A673 (cell line): Measurements from ENCODE around the gene UBE2J2. TPM values are rescaled to one million over a fixed set of nuclear protein-coding genes. Genes with fewer than 3 reads are reported as not detected.

Source experiments
- BruUV-seq: library from RNA; stranded (reverse); fragments of 400-500 nt; replicated peaks from 2 replicates; lab custom pipeline; 2021; lab: Mats Ljungman, UMichigan
- CTCF ChIA-PET: fragments of 300-600 bp; sonication (Branson Sonifier 250); formaldehyde crosslinking; loops from one replicate; lab custom pipeline; 2022; ENCODE audit warnings: antibody characterized with exemption; lab: Charles Lee
- POLR2A ChIA-PET: fragments of 300-600 bp; sonication (Branson Sonifier 250); formaldehyde crosslinking; loops from one replicate; lab custom pipeline; 2022; ENCODE audit warnings: antibody characterized with exemption; ENCODE audit not compliant: low non-redundant PET; lab: Charles Lee
- DNase-seq: peaks from one replicate; pipeline ENCODE4 v3.0.0-alpha.2; 2015; ENCODE audit warnings: low spot score
- H3K27ac ChIP-seq: fragments of 200-600 bp; sonication (generic); 2 replicates; pipeline ENCODE4 v1.5.1; 2016; ENCODE audit warnings: mixed run types, low read depth, mild to moderate bottlenecking, mixed read lengths, antibody characterized with exemption, low read length; ENCODE audit not compliant: poor library complexity, severe bottlenecking
- H3K27me3 ChIP-seq: fragments of 200-600 bp; sonication (generic); replicated peaks from 2 replicates; pipeline ENCODE4 v1.6.1; 2017; ENCODE audit warnings: mixed run types, low read depth, mild to moderate bottlenecking, mixed read lengths, antibody characterized with exemption, low read length; ENCODE audit not compliant: insufficient read depth, poor library complexity
- H3K36me3 ChIP-seq: fragments of 200-600 bp; sonication (generic); 2 replicates; pipeline ENCODE4 v1.6.1; 2016; ENCODE audit warnings: mixed run types, mild to moderate bottlenecking, mixed read lengths, antibody characterized with exemption, low read length; ENCODE audit not compliant: insufficient read depth, poor library complexity, severe bottlenecking
- H3K4me1 ChIP-seq: fragments of 200-600 bp; sonication (generic); 2 replicates; pipeline ENCODE4 v1.6.1; 2017; ENCODE audit warnings: mixed run types, mild to moderate bottlenecking, mixed read lengths, antibody characterized with exemption, low read length; ENCODE audit not compliant: insufficient read depth, poor library complexity, severe bottlenecking
- H3K4me3 ChIP-seq: fragments of 200-600 bp; sonication (generic); 2 replicates; pipeline ENCODE4 v1.5.1; 2016; ENCODE audit warnings: low read depth, mixed run types, mild to moderate bottlenecking, mixed read lengths, low read length; ENCODE audit not compliant: poor library complexity, severe bottlenecking
- H3K9me3 ChIP-seq: fragments of 200-600 bp; sonication (generic); 2 replicates; pipeline ENCODE4 v1.6.1; 2016; ENCODE audit warnings: mixed run types, low read depth, mild to moderate bottlenecking, mixed read lengths, antibody characterized with exemption, low read length; ENCODE audit not compliant: poor library complexity, severe bottlenecking
- CTCF ChIP-seq: fragments of 300-800, 200-600 bp; sonication (generic); conservative IDR thresholded peaks from 2 replicates; pipeline ENCODE4 v1.5.1; 2017; ENCODE audit warnings: low read depth, mild to moderate bottlenecking, antibody characterized with exemption, low read length, moderate library complexity, mixed read lengths
- EZH2 ChIP-seq: fragments of 200-600 bp; sonication (generic); IDR thresholded peaks from 2 replicates; pipeline ENCODE4 v1.6.1; 2017; ENCODE audit warnings: borderline replicate concordance, low read depth, mild to moderate bottlenecking, mixed read lengths, antibody characterized with exemption, low read length; ENCODE audit not compliant: poor library complexity, severe bottlenecking
- intact Hi-C: fragments of 100-400 bp; cut with micrococcal nuclease; formaldehyde crosslinking; loops from one replicate; pipeline ENCODE4 v1.10.0; 2022; ENCODE audit not compliant: unreplicated experiment
- total RNA-seq: library from RNA; stranded (reverse); gene quantifications from 2 replicates; pipeline ENCODE4 v1.2.3, GENCODE V29; 2021

UBE2J2 gene
- total RNA-seq, 1 experiment from 2014 or later = 92.8 TPM

GRCh38 chr1:1292851-1293250 is 19.2 kb upstream of the UBE2J2 start:
- Histone ChIP-seq H3K9me3 (no peaks in the 10 kb centered on the region), H3K27ac (no peak overlapping the region), H3K27me3 (no peaks in the 10 kb centered on the region), H3K4me3 (no peak overlapping the region), H3K4me1 (no peaks in the 10 kb centered on the region), H3K36me3 (peaks cover 3% of the 10 kb centered on the region)
- CTCF ChIA-PET = no interaction called here
- TF ChIP-seq CTCF = no peak
- no peak for TF ChIP-seq EZH2
- intact Hi-C loops = no loop called here
- POLR2A ChIA-PET = no interaction called here
- no TSS peak for BruUV-seq
- DNase-seq = no peak

- BruUV-seq = no TSS peak
- Histone ChIP-seq H3K4me3 (no peak overlapping the region), H3K27ac (no peak overlapping the region), H3K36me3 (peaks cover 3% of the 10 kb centered on the region), H3K4me1 (no peaks in the 10 kb centered on the region), H3K27me3 (no peaks in the 10 kb centered on the region), H3K9me3 (no peaks in the 10 kb centered on the region)
- ChIA-PET CTCF (interaction anchor here (0.7 to 1.6 kb wide), 2 partner anchors 94 to 170 kb away, joined by 3 to 17 read pairs; no protein-coding TSS in a partner anchor), POLR2A (no interaction called here)
- intact Hi-C loops = no loop called here
- TF ChIP-seq CTCF (no peak), EZH2 (no peak)
- no peak for DNase-seq
Observed at GRCh38 chr1:1292442-1292779, 18.8 kb upstream of the UBE2J2 start.

GRCh38 chr1:1291548-1292441 is 18.1 kb upstream of the UBE2J2 start:
- Histone ChIP-seq H3K27ac (no peak overlapping the region), H3K27me3 (no peaks in the 10 kb centered on the region), H3K9me3 (no peaks in the 10 kb centered on the region), H3K36me3 (peaks cover 3% of the 10 kb centered on the region), H3K4me1 (no peaks in the 10 kb centered on the region), H3K4me3 (no peak overlapping the region)
- intact Hi-C loops = loop anchor here (2.0 kb wide), 1 partner anchor 169 kb away; no protein-coding TSS in a partner anchor
- TF ChIP-seq EZH2 = no peak
- TF ChIP-seq CTCF = peak; percentile 63
- BruUV-seq = no TSS peak
- DNase-seq = peak; percentile 65
- POLR2A ChIA-PET = no interaction called here
- CTCF ChIA-PET = interaction anchor here (0.7 to 1.6 kb wide), 3 partner anchors 13 to 169 kb away, joined by 3 to 17 read pairs (median 6); no protein-coding TSS in a partner anchor
